HG03342 (cell line): Measurements from ENCODE around the gene CDK5RAP3.
"Not testable (repeated sequence)": the region's sequence is repeated elsewhere in the genome, so short reads cannot be mapped to it uniquely, and the experiment has no call there.

Experiments used
- ATAC-seq: cut with Tn5 transposase; IDR thresholded peaks from one replicate; pipeline ENCODE4 v1.9.1; 2021; ENCODE audit warnings: mild to moderate bottlenecking, moderate library complexity; ENCODE audit not compliant: unreplicated experiment

CDK5RAP3 gene

DNA sequence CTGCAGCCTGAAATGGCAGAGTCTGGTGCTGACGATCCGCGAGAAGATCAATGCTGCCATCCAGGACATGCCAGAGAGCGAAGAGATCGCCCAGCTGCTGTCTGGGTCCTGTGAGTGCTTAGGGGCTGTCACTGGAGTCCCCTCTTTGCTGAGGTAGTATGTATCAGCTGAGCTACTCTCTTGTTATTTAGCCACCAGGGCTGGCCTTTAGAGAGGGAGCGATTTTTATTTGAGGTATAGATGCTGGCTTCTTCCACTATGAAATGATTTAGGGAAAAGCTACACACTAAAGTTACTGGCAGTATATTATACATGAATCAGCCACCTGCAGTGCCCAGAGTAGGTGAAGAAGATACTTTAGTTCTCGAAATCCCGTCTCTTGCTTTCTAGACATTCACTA is 2.6 kb downstream of the CDK5RAP3 start:
- ATAC-seq: no peak

DNA sequence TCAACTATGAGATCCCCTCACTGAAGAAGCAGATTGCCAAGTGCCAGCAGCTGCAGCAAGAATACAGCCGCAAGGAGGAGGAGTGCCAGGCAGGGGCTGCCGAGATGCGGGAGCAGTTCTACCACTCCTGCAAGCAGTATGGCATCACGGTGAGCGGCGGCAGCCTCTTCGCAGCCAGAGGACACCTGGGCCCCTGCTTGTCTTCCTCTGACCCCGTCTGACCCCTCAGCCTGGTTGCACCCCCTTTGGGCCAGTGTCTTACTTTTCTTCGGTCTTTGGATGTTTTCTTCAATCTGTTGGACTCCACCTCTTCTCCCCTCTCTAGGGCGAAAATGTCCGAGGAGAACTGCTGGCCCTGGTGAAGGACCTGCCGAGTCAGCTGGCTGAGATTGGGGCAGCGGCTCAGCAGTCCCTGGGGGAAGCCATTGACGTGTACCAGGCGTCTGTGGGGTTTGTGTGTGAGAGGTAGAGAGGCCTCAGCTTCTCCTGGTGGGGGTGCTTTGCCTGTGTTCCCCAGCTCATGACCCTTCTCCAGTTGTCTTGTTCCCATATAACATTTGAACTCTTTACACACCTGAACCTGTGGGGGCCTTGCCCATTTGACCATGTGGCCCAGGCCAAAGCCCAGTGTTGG is 4.4 kb downstream of the CDK5RAP3 start:
- ATAC-seq: no peak

DNA sequence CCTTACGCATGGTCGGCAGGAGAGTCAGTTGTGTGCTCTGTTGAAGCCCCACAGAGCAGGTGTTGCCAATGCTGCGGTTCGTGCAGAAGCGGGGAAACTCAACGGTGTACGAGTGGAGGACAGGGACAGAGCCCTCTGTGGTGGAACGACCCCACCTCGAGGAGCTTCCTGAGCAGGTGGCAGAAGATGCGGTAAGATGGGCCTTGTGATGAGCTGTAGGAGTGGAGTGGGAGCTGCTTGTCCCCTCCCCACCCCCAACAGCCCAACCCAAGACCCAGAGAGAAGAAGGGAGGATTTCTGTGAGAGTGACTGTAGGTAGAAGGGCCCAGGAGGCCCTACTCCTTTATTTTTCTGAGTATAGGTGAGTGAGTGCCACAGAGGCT is 4.9 kb downstream of the CDK5RAP3 start:
- no peak for ATAC-seq

DNA sequence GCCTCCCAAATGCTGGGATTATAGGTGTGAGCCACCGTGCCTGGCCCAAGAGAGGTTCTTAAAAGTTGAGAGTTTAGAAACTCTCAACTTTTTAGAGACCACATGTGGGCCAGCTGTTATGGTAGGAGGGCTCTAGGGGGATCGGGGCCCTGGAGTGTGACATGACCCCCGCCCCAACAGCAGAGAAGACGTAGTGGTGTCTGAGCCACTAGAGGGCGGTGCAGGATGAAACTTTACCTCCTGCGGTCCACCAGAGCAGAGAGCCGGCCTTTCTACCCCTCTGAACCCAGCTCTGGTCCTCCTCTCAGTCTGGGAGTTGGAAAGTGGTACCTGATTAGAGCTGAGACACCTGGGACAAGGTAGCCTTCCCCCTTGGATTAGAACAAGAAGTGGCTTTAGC is 7.4 kb downstream of the CDK5RAP3 start:
- ATAC-seq: no peak

DNA sequence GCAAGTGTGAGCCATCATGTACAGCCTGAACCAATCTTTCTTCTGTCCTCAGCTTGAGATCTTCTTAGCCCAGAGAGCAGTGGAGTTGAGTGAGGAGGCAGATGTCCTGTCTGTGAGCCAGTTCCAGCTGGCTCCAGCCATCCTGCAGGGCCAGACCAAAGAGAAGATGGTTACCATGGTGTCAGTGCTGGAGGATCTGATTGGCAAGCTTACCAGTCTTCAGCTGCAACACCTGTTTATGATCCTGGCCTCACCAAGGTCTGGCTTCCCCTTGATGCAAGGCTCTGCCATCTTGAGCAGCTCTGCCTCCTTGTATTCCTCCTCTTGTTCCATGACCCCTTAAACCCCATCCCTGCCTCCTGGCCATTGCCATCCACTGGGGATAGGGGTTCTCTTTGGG is 9.6 kb downstream of the CDK5RAP3 start:
- ATAC-seq: no peak

DNA sequence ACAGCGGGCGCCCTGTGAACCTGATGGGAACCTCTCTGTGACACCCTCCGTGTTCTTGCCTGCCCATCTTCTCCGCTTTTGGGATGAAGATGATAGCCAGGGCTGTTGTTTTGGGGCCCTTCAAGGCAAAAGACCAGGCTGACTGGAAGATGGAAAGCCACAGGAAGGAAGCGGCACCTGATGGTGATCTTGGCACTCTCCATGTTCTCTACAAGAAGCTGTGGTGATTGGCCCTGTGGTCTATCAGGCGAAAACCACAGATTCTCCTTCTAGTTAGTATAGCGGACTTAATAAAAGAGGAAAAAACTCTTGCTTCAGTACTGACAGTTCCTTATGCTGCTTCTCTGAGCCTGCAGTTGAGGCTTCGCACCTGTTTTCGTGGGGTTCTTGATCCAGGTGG is 10.5 kb downstream of the CDK5RAP3 start:
- ATAC-seq: no peak

DNA sequence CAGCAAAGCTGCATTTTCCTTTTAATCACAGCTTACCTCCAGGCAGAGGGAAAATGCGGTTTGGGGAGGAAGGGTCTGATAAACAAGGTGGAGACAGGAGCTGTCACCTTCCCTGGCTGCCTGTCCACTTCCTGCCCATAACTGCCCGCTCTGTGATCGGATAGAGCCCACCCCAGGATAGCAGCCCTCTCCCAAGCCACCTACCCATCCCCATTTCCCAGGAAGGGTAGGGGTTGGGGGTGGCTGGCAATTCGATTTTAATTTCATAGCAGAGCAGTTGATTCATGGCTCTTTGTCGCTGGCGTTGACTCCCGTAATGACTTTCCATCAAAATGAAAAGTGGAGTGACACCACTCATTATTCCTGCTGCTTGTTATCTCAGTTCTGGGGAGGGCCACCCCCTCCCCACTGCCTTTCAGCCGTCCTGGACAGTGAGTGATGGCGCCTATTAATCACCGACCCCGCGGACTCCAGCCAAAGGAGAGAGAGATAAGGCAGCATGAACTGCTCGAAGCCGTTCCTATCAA is 11.2 kb downstream of the CDK5RAP3 start:
- no peak for ATAC-seq

DNA sequence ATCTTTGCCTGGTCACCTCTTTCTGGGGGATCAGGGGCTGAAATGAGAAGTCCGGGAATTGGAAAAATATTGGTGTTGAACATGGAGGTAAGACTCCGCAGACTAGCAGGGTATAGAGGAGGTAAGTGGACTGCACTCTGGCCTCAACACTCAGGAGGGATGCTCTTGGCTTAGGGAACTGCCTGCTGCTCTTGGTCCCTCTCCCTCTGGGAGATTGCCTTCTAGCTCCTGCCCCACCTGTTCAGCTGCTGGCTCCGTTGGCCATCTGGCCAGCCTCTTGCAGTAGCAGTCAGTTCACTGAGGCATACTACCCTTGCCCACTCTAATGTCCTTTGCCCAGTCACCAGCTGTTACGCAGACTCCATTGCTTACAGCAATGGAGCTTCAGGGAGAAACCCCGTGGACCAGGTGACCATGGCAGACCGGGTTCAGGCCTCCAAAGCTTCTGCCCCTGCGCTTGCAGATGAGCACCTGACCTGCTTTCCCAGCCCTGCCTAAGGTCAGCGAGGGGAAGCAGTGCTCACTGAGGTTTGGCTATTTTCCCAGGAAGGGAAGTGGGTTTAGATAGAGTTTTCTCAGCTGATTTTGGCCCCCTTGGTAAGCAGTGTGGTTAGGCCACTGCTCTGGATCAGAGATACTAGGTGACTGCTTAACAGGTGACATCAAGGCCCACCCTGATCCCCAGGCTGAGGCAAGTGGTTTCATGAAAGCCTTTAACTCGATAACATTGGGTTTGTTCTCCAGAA is 11.9 kb downstream of the CDK5RAP3 start:
- ATAC-seq: no peak

DNA sequence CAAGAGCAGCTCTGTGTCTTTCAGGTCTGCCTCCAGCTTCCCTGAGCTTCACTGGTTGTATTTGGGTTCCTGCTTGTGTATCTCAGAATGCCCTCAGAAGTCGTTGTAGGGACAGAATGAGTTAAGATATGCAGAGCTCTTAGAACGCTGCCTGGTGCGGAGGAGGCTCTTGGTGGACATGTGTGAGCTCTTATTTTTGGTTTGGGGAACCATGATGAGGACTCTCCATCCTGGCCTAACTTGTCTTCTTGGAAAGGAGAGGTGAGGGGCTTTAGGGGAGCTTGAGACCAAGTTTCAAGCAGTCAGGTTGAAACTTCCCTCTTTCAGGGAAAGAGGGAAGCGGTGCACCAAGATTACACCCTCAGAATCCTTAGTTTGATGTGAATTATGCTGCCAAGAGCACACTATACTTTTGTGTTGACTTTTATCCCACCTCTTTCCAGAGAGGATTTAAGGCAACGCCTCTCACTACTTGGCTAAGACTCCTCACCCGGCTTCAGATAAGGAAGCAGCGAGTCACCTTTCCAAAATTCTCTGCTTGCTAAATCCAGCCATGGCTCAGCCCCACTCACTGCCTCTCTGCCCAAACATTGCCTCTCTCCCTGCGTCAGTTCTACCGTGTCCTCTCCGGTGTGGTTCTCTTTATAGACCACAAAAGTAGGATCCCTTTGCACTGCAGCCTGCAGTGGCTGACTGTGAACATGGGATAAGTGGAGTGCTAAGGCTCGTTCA is 12.7 kb downstream of the CDK5RAP3 start:
- no peak for ATAC-seq

DNA sequence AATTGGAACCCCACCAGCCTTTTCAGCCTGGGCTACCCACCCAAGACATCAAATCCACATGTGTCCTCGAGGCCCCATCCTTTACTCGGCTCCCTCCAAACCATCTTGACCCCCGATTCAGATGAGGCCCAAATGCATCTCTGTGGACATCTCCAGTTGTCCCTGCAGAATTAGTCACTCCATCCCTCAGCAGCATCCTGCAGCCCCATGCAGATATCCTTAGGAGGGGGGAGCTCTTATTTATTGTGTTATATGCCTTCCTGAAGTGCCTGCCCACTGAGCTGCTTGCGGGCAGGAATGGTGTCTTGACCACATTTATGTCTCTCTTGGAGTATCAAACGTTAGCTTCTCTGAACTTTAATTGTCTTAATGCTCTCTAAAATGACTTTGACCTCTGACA is 15.6 kb downstream of the CDK5RAP3 start:
- no peak for ATAC-seq

DNA sequence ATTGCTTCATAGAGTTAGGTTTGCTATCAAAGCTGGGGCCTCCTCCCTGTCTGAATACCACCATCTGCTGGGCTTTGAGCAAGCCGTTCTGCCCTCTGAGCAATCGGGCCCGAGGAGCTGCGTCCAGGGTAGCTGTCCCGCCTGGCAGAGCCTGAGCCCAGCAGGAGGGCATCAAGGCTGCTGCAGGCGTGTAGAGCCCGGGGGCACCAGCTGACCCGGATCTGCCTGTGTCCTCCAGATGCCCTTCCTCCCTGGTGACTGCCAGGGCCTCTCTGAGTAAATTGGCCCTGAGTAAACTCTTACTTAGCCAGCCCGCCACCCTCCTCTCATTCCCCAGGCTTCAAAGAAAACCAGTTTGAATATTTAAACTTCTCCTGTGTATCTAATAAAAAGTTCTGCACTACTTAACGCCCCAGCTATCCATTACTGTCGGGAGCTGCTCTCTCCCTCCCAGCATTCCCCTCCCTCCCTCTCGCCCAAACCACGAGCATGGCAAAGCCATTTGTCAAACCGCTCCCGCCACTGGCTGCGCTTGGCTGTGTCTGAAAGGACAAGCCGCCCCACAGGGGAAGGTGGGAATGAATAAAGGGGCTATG is 16.4 kb downstream of the CDK5RAP3 start:
- ATAC-seq: no peak

DNA sequence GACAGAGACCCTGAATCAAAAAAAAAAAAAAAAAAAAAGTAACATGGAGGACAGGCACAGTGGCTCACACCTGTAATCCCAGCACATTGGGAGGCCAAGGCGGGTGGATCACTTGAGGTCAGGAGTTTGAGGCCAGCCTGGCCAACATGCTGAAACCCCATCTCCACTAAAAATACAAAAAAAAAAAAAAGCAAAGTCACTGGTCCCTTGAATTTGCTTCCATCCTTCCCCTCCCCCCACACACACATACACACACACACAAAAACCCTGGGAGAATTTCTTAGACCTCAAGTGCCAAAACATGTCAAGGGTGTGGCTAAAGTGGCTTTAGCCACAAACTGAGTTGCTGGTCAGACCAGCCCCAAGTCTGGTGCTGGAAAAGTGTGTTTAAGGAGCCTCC is 17.5 kb downstream of the CDK5RAP3 start:
- not testable (repeated sequence) for ATAC-seq

DNA sequence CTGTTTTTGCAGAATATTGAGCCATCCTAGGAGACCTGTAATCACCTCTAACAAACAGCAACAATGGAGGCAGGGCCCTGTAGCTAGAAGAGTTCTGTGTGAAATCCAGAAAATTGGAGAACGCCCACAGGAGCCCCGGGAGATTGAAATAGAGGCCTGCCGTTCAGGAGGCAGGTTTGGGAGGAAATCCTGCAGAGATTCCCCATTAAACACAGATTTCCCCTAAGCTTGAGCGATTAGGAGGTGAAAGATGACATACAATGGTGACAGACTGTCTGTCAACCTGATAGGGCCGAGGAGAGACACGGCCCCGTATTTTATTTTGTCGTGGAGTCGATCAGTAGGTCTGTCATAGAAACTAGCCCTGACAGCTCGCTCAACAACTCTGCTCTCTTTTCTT is 18.2 kb downstream of the CDK5RAP3 start:
- ATAC-seq: no peak

DNA sequence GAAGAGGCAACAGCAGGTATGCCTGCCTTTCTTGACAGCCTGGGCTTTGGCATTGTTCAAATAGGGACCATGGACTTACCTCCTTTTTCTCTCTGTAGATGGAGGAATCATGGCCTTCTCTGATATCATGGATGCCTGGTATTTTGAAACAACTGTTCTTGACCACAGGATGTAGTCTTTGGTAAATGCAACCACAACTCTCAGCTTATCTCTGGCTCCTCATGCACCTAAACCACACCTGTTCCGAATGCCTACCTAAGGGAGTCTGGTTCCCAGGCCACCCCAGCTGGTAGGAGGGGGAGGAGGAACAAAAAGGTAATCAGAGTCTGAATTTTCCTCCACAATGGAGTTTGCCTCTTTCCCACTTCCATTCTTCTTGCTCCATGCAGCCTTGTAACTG is 18.8 kb downstream of the CDK5RAP3 start:
- no peak for ATAC-seq

DNA sequence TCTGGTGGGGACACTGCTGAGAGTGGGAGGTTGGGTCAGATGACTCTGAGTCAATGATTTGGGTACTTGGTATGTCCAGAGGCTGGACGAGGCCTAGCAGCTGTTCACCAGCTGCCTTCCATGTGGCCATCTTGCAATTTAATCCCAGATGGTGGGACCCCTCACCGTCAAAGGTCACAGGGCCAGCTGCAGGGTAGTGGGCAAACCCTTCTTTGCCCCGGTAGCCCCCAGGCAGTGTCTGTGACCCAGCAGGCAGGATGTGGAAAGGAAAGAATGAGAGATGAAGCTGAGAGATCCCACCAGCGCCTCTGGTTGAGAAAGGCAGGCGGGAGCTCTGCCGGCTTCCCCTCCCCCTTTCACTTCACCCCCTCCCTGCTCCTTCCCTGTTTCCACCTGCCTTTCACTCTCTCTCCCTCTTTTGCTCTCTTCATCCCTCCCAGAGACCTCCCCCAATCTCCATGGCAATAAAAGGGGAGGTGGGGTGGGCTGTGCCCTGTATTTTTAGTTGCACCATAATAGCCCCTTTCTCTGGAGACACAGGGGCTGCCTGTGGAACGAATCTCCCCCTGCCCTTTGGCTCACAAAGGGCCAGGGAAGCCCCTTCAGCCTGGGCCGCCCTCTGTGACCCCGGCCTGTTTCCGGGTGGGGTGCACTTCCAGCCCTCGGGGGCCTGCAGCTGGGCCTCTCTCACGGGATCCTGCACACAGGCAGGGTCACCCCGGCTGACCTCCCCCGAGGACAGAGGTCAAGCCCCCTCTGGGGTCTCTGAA is 20.2 kb downstream of the CDK5RAP3 start:
- ATAC-seq: no peak

DNA sequence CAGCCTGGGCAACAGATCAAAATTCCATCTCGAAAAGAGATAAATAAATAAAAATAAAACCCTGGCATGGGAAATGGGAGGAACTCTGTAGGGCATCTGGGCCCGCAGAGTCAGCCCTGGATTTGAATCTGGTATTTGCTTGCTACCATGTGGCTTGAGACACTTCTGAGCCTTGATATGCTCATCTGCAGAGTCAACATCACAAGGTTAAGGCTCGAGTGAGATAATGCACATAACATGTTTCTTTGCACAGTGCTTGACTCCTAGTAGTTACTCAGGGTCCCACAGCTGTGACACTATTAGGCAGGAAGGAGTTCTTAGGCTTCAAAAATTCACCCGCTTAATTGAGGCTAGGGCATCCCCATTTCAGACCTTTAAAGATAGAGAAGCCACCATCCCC is 21.3 kb downstream of the CDK5RAP3 start:
- no peak for ATAC-seq

DNA sequence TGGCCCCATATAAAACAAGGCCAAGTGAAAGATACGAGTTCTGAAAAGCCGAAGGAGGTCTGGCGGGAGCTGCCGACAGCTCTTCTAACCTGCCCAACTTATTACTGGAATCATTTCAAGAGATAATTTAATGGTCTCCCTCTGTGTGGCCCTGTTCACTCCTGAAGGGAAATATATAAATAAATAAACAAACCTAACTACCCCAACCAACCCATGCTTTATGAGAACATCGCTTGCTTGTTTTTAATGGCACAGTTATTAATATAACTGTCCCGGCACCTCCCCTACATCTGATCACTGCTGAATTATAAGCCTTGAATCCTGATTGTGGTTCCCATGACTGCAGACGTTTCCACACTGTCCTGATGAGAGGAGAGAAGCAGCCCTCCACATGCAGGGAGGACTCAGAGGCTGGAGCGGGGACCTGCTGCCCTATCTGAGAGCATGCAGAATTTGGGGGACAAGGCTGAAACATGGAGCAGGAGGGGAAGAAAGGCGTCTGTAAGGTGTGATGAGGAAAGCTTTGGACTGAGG is 22.2 kb downstream of the CDK5RAP3 start:
- no peak for ATAC-seq

DNA sequence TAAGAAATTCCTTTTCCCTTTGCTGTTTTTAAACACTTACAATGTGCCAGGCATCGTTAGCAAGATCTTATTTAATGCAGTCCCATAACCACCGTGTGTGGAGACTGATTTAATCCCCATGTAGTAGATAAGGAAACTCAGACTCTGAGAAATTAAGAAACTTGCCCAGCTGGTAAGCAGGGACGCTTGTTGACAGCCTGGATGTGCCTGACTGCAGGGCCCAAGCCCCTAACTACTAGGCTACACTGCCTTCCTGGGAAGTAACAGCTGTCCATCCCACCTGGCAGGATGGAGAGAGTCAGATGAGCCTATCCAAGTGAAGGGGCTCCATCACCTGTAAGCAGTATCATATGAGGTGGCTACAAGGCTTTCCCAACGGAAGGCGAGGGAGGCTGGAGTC is 23.1 kb downstream of the CDK5RAP3 start:
- ATAC-seq: no peak

DNA sequence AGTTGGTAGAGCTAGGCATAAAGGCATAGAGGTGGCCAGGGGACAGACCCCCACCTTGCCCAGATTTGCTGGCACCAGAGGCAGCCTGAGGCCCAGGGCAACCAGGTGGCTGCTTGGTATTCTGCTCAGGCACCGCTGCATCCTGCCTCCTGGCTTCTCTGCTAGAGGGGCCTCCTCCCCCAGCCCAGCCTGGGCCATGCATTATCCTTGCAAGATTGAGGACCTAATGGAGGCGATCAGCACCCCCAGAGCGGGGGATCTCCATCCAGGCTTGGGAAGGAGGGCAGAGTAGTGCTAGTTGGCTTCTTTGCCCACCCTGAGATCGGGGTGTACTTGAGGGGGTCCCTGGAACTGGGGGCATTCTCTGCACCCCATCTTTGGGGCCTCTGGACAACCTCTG is 23.8 kb downstream of the CDK5RAP3 start:
- ATAC-seq: no peak

DNA sequence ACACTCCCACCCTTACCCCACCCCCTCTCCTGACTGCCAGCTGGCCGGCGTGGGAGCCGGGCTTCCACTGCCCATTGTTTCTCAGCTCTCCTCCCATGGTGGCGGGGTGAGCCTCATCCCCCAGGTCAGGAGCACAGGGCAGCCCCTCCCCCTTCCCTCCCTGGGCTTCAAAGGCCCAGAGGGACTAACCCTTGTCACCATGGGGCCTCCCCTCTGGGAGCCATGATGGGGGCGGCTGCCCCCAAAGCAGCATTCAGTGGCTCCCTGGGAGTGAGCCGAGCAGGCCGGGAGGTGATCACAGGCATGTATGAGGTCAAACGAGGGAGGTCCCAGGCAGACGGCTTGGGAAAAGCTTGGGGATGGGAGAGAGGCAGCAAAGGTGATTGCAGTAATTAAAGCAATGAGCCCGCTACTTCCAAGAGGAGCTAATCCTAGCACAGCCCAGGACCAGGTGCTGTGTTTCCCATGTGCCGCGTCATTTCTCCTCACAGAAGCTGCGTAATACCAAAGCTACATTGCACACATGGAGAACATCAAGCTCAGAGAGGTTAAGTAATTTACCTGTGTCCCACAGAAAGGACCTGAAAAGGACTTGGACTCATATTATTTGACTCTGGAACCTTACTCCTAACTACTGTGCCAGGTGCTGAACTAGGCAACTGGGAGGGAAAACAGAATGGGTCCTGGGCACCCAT is 24.5 kb downstream of the CDK5RAP3 start:
- no peak for ATAC-seq
